RCC 7860 (cell line): ENCODE results near the gene TMEM151B.

Source experiments
- DNase-seq: peaks from one replicate; pipeline ENCODE4 v3.0.0-alpha.2; 2015; ENCODE audit warnings: low spot score
- FAIRE-seq: peaks from 2 replicates; lab custom pipeline; 2012; peaks lifted over from hg19 to GRCh38; lab: Jason Lieb, UNC

The TMEM151B gene

GRCh38 chr6:44263354-44264100, 6.7 kb upstream of the TMEM151B start:
- DNase-seq: peak; percentile 63
- FAIRE-seq: no peak

GRCh38 chr6:44264154-44265006, 5.9 kb upstream of the TMEM151B start:
- no peak for DNase-seq
- no peak for FAIRE-seq

GRCh38 chr6:44265007-44265721, 5.1 kb upstream of the TMEM151B start, which contains the start of gene NFKBIE:
NFKBIE (minus strand) TSS chr6:44265551; CDS start chr6:44265346, 205 bp downstream.
- peak; percentile 86 for DNase-seq
- FAIRE-seq: no peak

GRCh38 chr6:44265722-44266233, 4.5 kb upstream of the TMEM151B start:
- FAIRE-seq: peak; percentile 38
- DNase-seq: no peak

GRCh38 chr6:44266347-44266746, 3.9 kb upstream of the TMEM151B start:
- FAIRE-seq (no peak), DNase-seq (no peak)

- no peak for FAIRE-seq
Measured at GRCh38 chr6:44267252-44267651, 3.0 kb upstream of the TMEM151B start.

GRCh38 chr6:44268095-44268628, 2.1 kb upstream of the TMEM151B start:
- FAIRE-seq: no peak

More at GRCh38 chr6:44267252-44267651, 3.0 kb upstream of the TMEM151B start:
- no peak for DNase-seq

GRCh38 chr6:44269178-44269920, 901 bp upstream of the TMEM151B start:
- FAIRE-seq: no peak
- DNase-seq: no peak

More at GRCh38 chr6:44268095-44268628, 2.1 kb upstream of the TMEM151B start:
- no peak for DNase-seq

GRCh38 chr6:44270526-44271405, 516 bp downstream of the TMEM151B start:
- FAIRE-seq: no peak

GRCh38 chr6:44271406-44271723, 1.1 kb downstream of the TMEM151B start:
- no peak for FAIRE-seq
- DNase-seq: no peak

More at GRCh38 chr6:44270526-44271405, 516 bp downstream of the TMEM151B start:
- no peak for DNase-seq

- FAIRE-seq: no peak
- DNase-seq: no peak
Measured at GRCh38 chr6:44271914-44272313, 1.7 kb downstream of the TMEM151B start.

GRCh38 chr6:44272529-44272928, 2.3 kb downstream of the TMEM151B start:
- no peak for DNase-seq
- FAIRE-seq: no peak

- DNase-seq (no peak), FAIRE-seq (no peak)
Measured at GRCh38 chr6:44272999-44273566, 2.8 kb downstream of the TMEM151B start.

GRCh38 chr6:44273617-44274016, 3.4 kb downstream of the TMEM151B start:
- no peak for DNase-seq
- no peak for FAIRE-seq

GRCh38 chr6:44275271-44275748, 5.1 kb downstream of the TMEM151B start:
- FAIRE-seq: no peak

GRCh38 chr6:44275749-44276648, 5.7 kb downstream of the TMEM151B start:
- DNase-seq: no peak
- no peak for FAIRE-seq

More at GRCh38 chr6:44275271-44275748, 5.1 kb downstream of the TMEM151B start:
- DNase-seq: no peak
